Activated B cell treated with CpG ODN at 0.5 μM for 24 hours (primary cell): ENCODE results near the gene THOC7. TPM values are rescaled to one million over a fixed set of nuclear protein-coding genes. Genes with fewer than 3 reads are reported as not detected.

ENCODE experiments used
- ATAC-seq: fragments of 200-7000 bp; cut with Tn5 transposase; one replicate; pipeline ENCODE4 v1.10.0; 2021; ENCODE audit warnings: low read depth, mild to moderate bottlenecking, moderate library complexity
- CTCF ChIA-PET: fragments of 350-600 bp; sonication (Branson Sonifier 250); formaldehyde crosslinking; loops from one replicate; lab custom pipeline; 2021; ENCODE audit warnings: antibody characterized with exemption; lab: Charles Lee
- POLR2A ChIA-PET: fragments of 350-600 bp; sonication (Branson Sonifier 250); formaldehyde crosslinking; loops from one replicate; lab custom pipeline; 2021; ENCODE audit warnings: antibody characterized with exemption; lab: Charles Lee
- DNase-seq: peaks from one replicate; pipeline ENCODE4 v3.0.0; 2022
- H3K27ac Mint-ChIP-seq: one replicate; pipeline ENCODE4 v1.8.0; 2020; ENCODE audit warnings: mixed read lengths
- H3K27me3 Mint-ChIP-seq: one replicate; pipeline ENCODE4 v1.8.0; 2021; ENCODE audit warnings: mixed read lengths
- H3K36me3 Mint-ChIP-seq: one replicate; pipeline ENCODE4 v1.8.0; 2021; ENCODE audit warnings: low read depth, mixed read lengths
- H3K4me1 Mint-ChIP-seq: one replicate; pipeline ENCODE4 v1.8.0; 2021; ENCODE audit warnings: mixed read lengths
- H3K4me3 Mint-ChIP-seq: one replicate; pipeline ENCODE4 v1.8.0; 2020; ENCODE audit warnings: mild to moderate bottlenecking, mixed read lengths
- H3K9me3 Mint-ChIP-seq: one replicate; pipeline ENCODE4 v1.8.0; 2020; ENCODE audit warnings: mixed read lengths
- intact Hi-C: fragments of 100-400 bp; cut with micrococcal nuclease; formaldehyde crosslinking; loops from one replicate; pipeline ENCODE4 v1.15.1; 2024
- total RNA-seq: library from RNA; stranded (reverse); gene quantifications from 2 replicates; pipeline ENCODE4 v1.2.3, GENCODE V29; 2022
- TF ChIP-seq, protein P1 (sequence below): fragments of 200-600 bp; IDR thresholded peaks from one replicate; pipeline ENCODE4 v1.8.0; 2022; ENCODE audit warnings: antibody characterized with exemption, mild to moderate bottlenecking

The THOC7 gene
- total RNA-seq, 1 donor from 2014 or later = 50.2 TPM

GRCh38 chr3:63798949-63799348 is 64.7 kb downstream of the THOC7 start:
- Mint-ChIP-seq H3K9me3 (no peaks in the 10 kb centered on the region), H3K27ac (no peak overlapping the region), H3K36me3 (no peaks in the 10 kb centered on the region), H3K4me3 (no peak overlapping the region), H3K4me1 (no peaks in the 10 kb centered on the region), H3K27me3 (no peaks in the 10 kb centered on the region)
- ATAC-seq (no peak), DNase-seq (no peak)
- POLR2A ChIA-PET = no interaction called here
- CTCF ChIA-PET = no interaction called here
- intact Hi-C loops = no loop called here
- TF ChIP-seq, protein P1, sequence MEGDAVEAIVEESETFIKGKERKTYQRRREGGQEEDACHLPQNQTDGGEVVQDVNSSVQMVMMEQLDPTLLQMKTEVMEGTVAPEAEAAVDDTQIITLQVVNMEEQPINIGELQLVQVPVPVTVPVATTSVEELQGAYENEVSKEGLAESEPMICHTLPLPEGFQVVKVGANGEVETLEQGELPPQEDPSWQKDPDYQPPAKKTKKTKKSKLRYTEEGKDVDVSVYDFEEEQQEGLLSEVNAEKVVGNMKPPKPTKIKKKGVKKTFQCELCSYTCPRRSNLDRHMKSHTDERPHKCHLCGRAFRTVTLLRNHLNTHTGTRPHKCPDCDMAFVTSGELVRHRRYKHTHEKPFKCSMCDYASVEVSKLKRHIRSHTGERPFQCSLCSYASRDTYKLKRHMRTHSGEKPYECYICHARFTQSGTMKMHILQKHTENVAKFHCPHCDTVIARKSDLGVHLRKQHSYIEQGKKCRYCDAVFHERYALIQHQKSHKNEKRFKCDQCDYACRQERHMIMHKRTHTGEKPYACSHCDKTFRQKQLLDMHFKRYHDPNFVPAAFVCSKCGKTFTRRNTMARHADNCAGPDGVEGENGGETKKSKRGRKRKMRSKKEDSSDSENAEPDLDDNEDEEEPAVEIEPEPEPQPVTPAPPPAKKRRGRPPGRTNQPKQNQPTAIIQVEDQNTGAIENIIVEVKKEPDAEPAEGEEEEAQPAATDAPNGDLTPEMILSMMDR = no peak

DNA sequence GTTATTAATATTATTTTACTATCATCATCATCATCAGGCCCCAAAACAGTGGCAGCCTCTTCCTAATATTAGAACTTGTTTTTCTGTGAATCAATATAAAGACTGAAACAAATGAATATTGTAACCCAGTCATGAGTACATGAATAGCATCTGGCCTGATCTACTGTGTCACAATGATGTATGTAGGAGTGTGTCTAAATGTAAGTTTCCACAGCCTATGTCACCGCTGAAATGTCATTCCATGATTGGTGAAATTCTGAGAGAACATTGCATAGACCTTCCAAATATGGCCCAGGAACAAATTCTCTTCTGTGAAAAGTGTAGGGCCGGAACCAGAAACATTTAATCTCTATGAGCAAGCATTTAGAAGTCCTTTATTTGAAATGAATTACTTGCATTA is 65.1 kb downstream of the THOC7 start:
- no peak for DNase-seq
- TF ChIP-seq, protein P1 = no peak
- Mint-ChIP-seq H3K27me3 (no peaks in the 10 kb centered on the region), H3K4me1 (no peaks in the 10 kb centered on the region), H3K9me3 (no peaks in the 10 kb centered on the region), H3K36me3 (no peaks in the 10 kb centered on the region), H3K4me3 (no peak overlapping the region), H3K27ac (no peak overlapping the region)
- intact Hi-C loops = no loop called here
- ATAC-seq = no peak
- CTCF ChIA-PET = no interaction called here
- POLR2A ChIA-PET = no interaction called here

DNA sequence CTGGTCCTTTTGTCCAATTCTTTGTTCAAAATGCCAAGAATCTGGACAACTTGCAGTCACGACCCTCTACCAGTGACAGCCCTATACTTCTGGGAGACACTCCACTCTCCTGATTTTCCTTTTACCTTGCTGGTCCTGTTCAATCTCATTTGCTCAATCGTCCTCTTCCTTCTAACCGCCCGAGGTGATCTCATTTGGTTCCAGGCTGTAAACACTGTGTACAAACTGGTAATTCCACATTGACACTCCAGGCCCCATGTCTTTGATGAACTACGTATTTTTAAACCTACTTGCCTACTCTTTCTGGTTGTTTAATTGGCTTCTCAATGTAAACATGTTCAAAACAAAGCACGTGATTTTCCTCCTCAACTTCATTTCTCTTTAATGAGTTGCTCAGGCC is 68.2 kb downstream of the THOC7 start:
- ChIA-PET POLR2A (no interaction called here), CTCF (no interaction called here)
- Mint-ChIP-seq H3K36me3 (no peaks in the 10 kb centered on the region), H3K4me3 (no peak overlapping the region), H3K4me1 (no peaks in the 10 kb centered on the region), H3K27me3 (no peaks in the 10 kb centered on the region), H3K27ac (no peak overlapping the region), H3K9me3 (no peaks in the 10 kb centered on the region)
- no peak for DNase-seq
- intact Hi-C loops = no loop called here
- ATAC-seq = no peak
- TF ChIP-seq, protein P1 = no peak

DNA sequence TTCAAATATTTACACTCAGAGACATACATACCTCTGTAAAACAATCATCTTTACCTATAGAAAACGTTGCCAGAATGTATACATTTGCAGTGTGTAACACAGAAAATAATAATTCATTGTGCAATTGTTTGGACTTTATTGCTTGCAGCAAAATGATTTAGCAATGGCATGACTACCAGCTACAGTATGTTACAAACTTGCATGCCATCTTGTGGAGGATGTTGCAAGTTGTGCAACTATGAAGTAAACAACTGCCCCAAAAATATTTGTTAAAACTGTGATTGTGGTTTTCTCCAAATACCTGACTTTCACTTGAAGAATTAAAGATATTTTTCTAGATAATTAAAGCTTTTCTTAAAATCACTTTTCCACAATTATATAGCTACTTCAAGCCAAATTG is 71.6 kb downstream of the THOC7 start:
- CTCF ChIA-PET = no interaction called here
- TF ChIP-seq, protein P1 = no peak
- no peaks in the 10 kb centered on the region for H3K4me1 Mint-ChIP-seq
- intact Hi-C loops = no loop called here
- no peak overlapping the region for H3K4me3 Mint-ChIP-seq
- ATAC-seq = no peak
- no peak for DNase-seq
- H3K36me3 Mint-ChIP-seq = no peaks in the 10 kb centered on the region
- POLR2A ChIA-PET = no interaction called here
- H3K9me3 Mint-ChIP-seq = no peaks in the 10 kb centered on the region
- H3K27me3 Mint-ChIP-seq = peaks cover 3% of the 10 kb centered on the region
- no peak overlapping the region for H3K27ac Mint-ChIP-seq

Other genes with a start within 250 kb of the THOC7 start
- not detected in 2 replicates for gene SNTN, start 211.1 kb downstream of the THOC7 start, total RNA-seq
- gene C3orf49, start 44.5 kb downstream of the THOC7 start, total RNA-seq = not detected in 2 replicates
- 45.2 and 46.7 TPM in 2 replicates for gene ATXN7, start 62 bp upstream of the THOC7 start, total RNA-seq
- gene SCAANT1, start 48.6 kb upstream of the THOC7 start, total RNA-seq = not detected in 2 replicates
- gene PSMD6, start 159.7 kb upstream of the THOC7 start, total RNA-seq = 88.9 and 91.4 TPM in 2 replicates